HCT116 (cell line): Measurements from ENCODE around the gene CREG2. TPM values are rescaled to one million over a fixed set of nuclear protein-coding genes. Genes with fewer than 3 reads are reported as not detected.
A peak's percentile ranks its signal among the peaks of the same experiment; 100 is the strongest.

ENCODE experiments used
- ATAC-seq: fragments of 200-7000 bp; cut with Tn5 transposase; 2 replicates; pipeline ENCODE4 v1.9.1; 2020; ENCODE audit warnings: mild to moderate bottlenecking, moderate library complexity
- BruUV-seq: library from RNA; stranded (reverse); fragments of 400-500 nt; replicated peaks from 2 replicates; lab custom pipeline; 2021; lab: Mats Ljungman, UMichigan
- CTCF ChIA-PET: fragments of 300-600 bp; sonication (Branson Sonifier 250); formaldehyde crosslinking; loops from one replicate; lab custom pipeline; 2021; ENCODE audit warnings: antibody characterized with exemption; lab: Charles Lee
- POLR2A ChIA-PET: fragments of 300-600, 350-600 bp; sonication (Branson Sonifier 250); formaldehyde crosslinking; loops from one replicate; lab custom pipeline; 2021; ENCODE audit warnings: antibody characterized with exemption; lab: Charles Lee
- RAD21 ChIA-PET, 2 experiments: fragments of 300-600 bp; sonication (Branson Sonifier 250); formaldehyde crosslinking; loops; one replicate each; lab custom pipeline; 2023; ENCODE audit warnings: low total read pairs in 2 of 2; ENCODE audit not compliant: uncharacterized antibody in 2 of 2, unreplicated experiment in 2 of 2, low non-redundant PET in 1 of 2; lab: Charles Lee
- DNase-seq: peaks from one replicate; pipeline ENCODE4 v3.0.0-alpha.2; 2010; ENCODE audit warnings: low read depth, low spot score
- H2AFZ ChIP-seq: fragments of 200-600 bp; shearing (Covaris generic), sonication (generic); 2 replicates; pipeline ENCODE4 v1.6.1; 2017; ENCODE audit warnings: low read depth, mixed run types, mixed read lengths, antibody characterized with exemption, low read length; ENCODE audit not compliant: poor library complexity, severe bottlenecking
- H3K27ac ChIP-seq: 2 replicates; pipeline ENCODE4 v1.5.1; 2012; ENCODE audit warnings: low read depth, low read length
- H3K27me3 ChIP-seq: fragments of 200-600 bp; sonication (generic); 2 replicates; pipeline ENCODE4 v1.6.1; 2016; ENCODE audit warnings: mixed run types, low read length, mixed read lengths; ENCODE audit not compliant: insufficient read depth
- H3K36me3 ChIP-seq, 2 experiments: fragments of 200-500 bp in 1 of 2; fragments of 200-600 bp in 1 of 2; sonication (Bioruptor generic) in 1 of 2; sonication (generic) in 1 of 2; 2 replicates each; pipeline versions ENCODE4 v1.5.1 to v1.6.1; 2014 to 2016; ENCODE audit warnings: low read length in 2 of 2, inconsistent platforms in 1 of 2, mixed read lengths in 1 of 2, mixed run types in 1 of 2; ENCODE audit not compliant: insufficient read depth in 2 of 2, control insufficient read depth in 1 of 2
- H3K4me1 ChIP-seq, 2 experiments: fragments of 200-600 bp in 1 of 2; sonication (generic) in 1 of 2; 2 replicates each; pipeline versions ENCODE4 v1.5.1 to v1.6.1; 2012 to 2017; ENCODE audit warnings: low read length in 2 of 2, inconsistent platforms in 1 of 2, mild to moderate bottlenecking in 1 of 2, mixed read lengths in 1 of 2, mixed run types in 1 of 2, moderate library complexity in 1 of 2; ENCODE audit not compliant: insufficient read depth in 2 of 2, control insufficient read depth in 1 of 2
- H3K4me2 ChIP-seq: fragments of 200-600 bp; sonication (generic); 2 replicates; pipeline ENCODE4 v1.6.1; 2017; ENCODE audit warnings: mixed run types, low read length, mixed read lengths
- H3K4me3 ChIP-seq, 2 experiments: fragments of 200-600 bp in 1 of 2; sonication (generic) in 1 of 2; replicated peaks in 1 of 2; 2 replicates each; pipeline ENCODE4 v1.5.1; 2011 to 2016; ENCODE audit warnings: low read length in 2 of 2, control low read depth in 1 of 2, low read depth in 1 of 2, mild to moderate bottlenecking in 1 of 2, mixed read lengths in 1 of 2, mixed run types in 1 of 2
- H3K79me2 ChIP-seq: fragments of 200-600 bp; sonication (generic); 2 replicates; pipeline ENCODE4 v1.6.1; 2017; ENCODE audit warnings: mild to moderate bottlenecking, mixed run types, low read length, moderate library complexity, mixed read lengths; ENCODE audit not compliant: insufficient read depth
- H3K9ac ChIP-seq: fragments of 200-600 bp; sonication (generic); 2 replicates; pipeline ENCODE4 v1.6.1; 2016; ENCODE audit warnings: low read length, mixed read lengths
- H3K9me2 ChIP-seq: fragments of 200-600 bp; sonication (generic), shearing (Covaris generic); 2 replicates; pipeline ENCODE4 v1.6.1; 2017; ENCODE audit warnings: mixed run types, mild to moderate bottlenecking, moderate library complexity; ENCODE audit not compliant: insufficient read depth
- H3K9me3 ChIP-seq, 2 experiments: fragments of 200-500 bp in 1 of 2; fragments of 200-600 bp in 1 of 2; sonication (Bioruptor generic) in 1 of 2; sonication (generic) in 1 of 2; 2 replicates each; pipeline ENCODE4 v1.6.1; 2014 to 2017; ENCODE audit warnings: low read length in 2 of 2, mixed read lengths in 2 of 2, inconsistent platforms in 1 of 2, low read depth in 1 of 2, mild to moderate bottlenecking in 1 of 2, mixed run types in 1 of 2, moderate library complexity in 1 of 2; ENCODE audit not compliant: control insufficient read depth in 1 of 2, insufficient read depth in 1 of 2
- H4K20me1 ChIP-seq: fragments of 200-600 bp; sonication (generic), shearing (Covaris generic); 2 replicates; pipeline ENCODE4 v1.6.1; 2017; ENCODE audit warnings: mixed run types, mild to moderate bottlenecking, moderate library complexity; ENCODE audit not compliant: insufficient read depth
- CBX3 ChIP-seq: IDR thresholded peaks from 2 replicates; pipeline ENCODE4 v1.6.1; 2012; ENCODE audit warnings: low read depth
- CEBPB ChIP-seq: IDR thresholded peaks from 2 replicates; pipeline ENCODE4 v1.6.1; 2012; ENCODE audit warnings: low read depth
- FOSL1 ChIP-seq: IDR thresholded peaks from 2 replicates; pipeline ENCODE4 v1.6.1; 2012; ENCODE audit warnings: low read depth
- JUND ChIP-seq: IDR thresholded peaks from 2 replicates; pipeline ENCODE4 v1.6.1; 2012
- MAX ChIP-seq: IDR thresholded peaks from 2 replicates; pipeline ENCODE4 v1.6.1; 2012
- POLR2A ChIP-seq: IDR thresholded peaks from 2 replicates; pipeline ENCODE4 v1.7.0; 2011; ENCODE audit warnings: borderline replicate concordance; ENCODE audit not compliant: insufficient read depth, insufficient read length; ENCODE audit errors: extremely low read depth
- SIN3A ChIP-seq: IDR thresholded peaks from 2 replicates; pipeline ENCODE4 v1.6.1; 2012; ENCODE audit warnings: low read depth
- SP1 ChIP-seq: IDR thresholded peaks from 2 replicates; pipeline ENCODE4 v1.6.1; 2012; ENCODE audit warnings: low read depth
- TCF7L2 ChIP-seq: IDR thresholded peaks from 2 replicates; pipeline ENCODE4 v1.7.0; 2011; ENCODE audit warnings: borderline replicate concordance, inconsistent platforms; ENCODE audit not compliant: insufficient read depth, insufficient read length; ENCODE audit errors: extremely low read depth
- YY1 ChIP-seq: IDR thresholded peaks from 2 replicates; pipeline ENCODE4 v1.6.1; 2011; ENCODE audit warnings: low read length, low read depth, moderate library complexity, mild to moderate bottlenecking; ENCODE audit not compliant: insufficient replicate concordance; ENCODE audit errors: extremely low read depth
- ZNF274 ChIP-seq: fragments of 200-500 bp; sonication (Bioruptor generic); IDR thresholded peaks from 2 replicates; pipeline ENCODE4 v1.6.1; 2014; ENCODE audit warnings: mild to moderate bottlenecking, low read depth, low read length, inconsistent platforms
- intact Hi-C: fragments of 100-400 bp; cut with micrococcal nuclease; formaldehyde crosslinking; loops from 2 replicates; pipeline ENCODE4 v1.10.0; 2022
- total RNA-seq: library from RNA; stranded (reverse); gene quantifications from one replicate; pipeline ENCODE4 v1.2.1, GENCODE V29; 2021; ENCODE audit not compliant: unreplicated experiment

CREG2 gene
- total RNA-seq, 1 experiment from 2014 or later = 0.12 TPM

- no TSS peak for BruUV-seq
- ChIA-PET CTCF (interaction anchor here (0.5 to 2.4 kb wide), 2 partner anchors 10 to 122 kb away, joined by 5 to 10 read pairs; no protein-coding TSS in a partner anchor), RAD21 (no interaction called here), POLR2A (no interaction called here)
- H3K4me1 ChIP-seq = peaks cover 3 to 10% of the 10 kb centered on the region in 2 experiments; a peak in 2 of 4 replicates
- TF ChIP-seq CEBPB = no peak
- TF ChIP-seq JUND = no peak
- no peak for TF ChIP-seq SIN3A
- H3K9me2 ChIP-seq = no peaks in the 10 kb centered on the region
- no peaks in the 10 kb centered on the region for H4K20me1 ChIP-seq
- intact Hi-C loops = loop anchor here (5.0 kb wide), 1 partner anchor 357 kb away; the partner anchor contains the start of gene MAP4K4
- no peaks in the 10 kb centered on the region for H3K79me2 ChIP-seq
- H3K36me3 ChIP-seq = no peaks in the 10 kb centered on the region
- H2AFZ ChIP-seq = no peak overlapping the region
- no peak overlapping the region for H3K4me3 ChIP-seq
- H3K9ac ChIP-seq = no peak overlapping the region
- ATAC-seq (no peak), DNase-seq (no peak)
- H3K27me3 ChIP-seq = no peaks in the 10 kb centered on the region
- H3K4me2 ChIP-seq = no peak overlapping the region
- H3K9me3 ChIP-seq = no peaks in the 10 kb centered on the region
- no peak overlapping the region for H3K27ac ChIP-seq
Observed at GRCh38 chr2:101340141-101340551, 47.2 kb downstream of the CREG2 start.

- Histone ChIP-seq H3K4me2 (no peak overlapping the region), H3K27me3 (no peaks in the 10 kb centered on the region), H4K20me1 (no peaks in the 10 kb centered on the region), H3K4me3 (no peak overlapping the region), H3K9me3 (no peaks in the 10 kb centered on the region), H3K9me2 (no peaks in the 10 kb centered on the region), H2AFZ (peak overlapping the region; percentile 4), H3K9ac (no peak overlapping the region), H3K79me2 (no peaks in the 10 kb centered on the region), H3K4me1 (peaks cover 3 to 10% of the 10 kb centered on the region in 2 experiments; a peak in 2 of 4 replicates), H3K36me3 (no peaks in the 10 kb centered on the region), H3K27ac (no peak overlapping the region)
- CTCF ChIA-PET = no interaction called here
- DNase-seq (no peak), ATAC-seq (no peak)
- BruUV-seq = no TSS peak
- POLR2A ChIA-PET = no interaction called here
- intact Hi-C loops = loop anchor here (10.0 kb wide), 1 partner anchor 1105 kb away; no protein-coding TSS in a partner anchor
- RAD21 ChIA-PET = no interaction called here
- no peak for TF ChIP-seq SP1
- TF ChIP-seq CBX3 = no peak
- no peak for TF ChIP-seq FOSL1
- no peak for TF ChIP-seq POLR2A
- no peak for TF ChIP-seq JUND
- TF ChIP-seq MAX = no peak
- no peak for TF ChIP-seq YY1
- TF ChIP-seq TCF7L2 = no peak
- no peak for TF ChIP-seq ZNF274
Observed at GRCh38 chr2:101339266-101339880, 47.9 kb downstream of the CREG2 start.
